Stimulated activated CD8-positive, alpha-beta memory T cell treated with anti-CD3 and anti-CD28 coated beads, Interleukin-15, amount 100 ng/mL, for 4 hours (primary cell): ENCODE measurements around the gene TMC5.

Source experiments
- DNase-seq, 2 donors: peaks; one replicate each; pipeline ENCODE4 v3.0.0-alpha.2; 2020; ENCODE audit warnings: low read depth in 2 of 2

Gene TMC5

GRCh38 chr16:19506965-19507364 lies 89.3 kb downstream of the TMC5 start:
- no peak for DNase-seq

- DNase-seq: no peak
Observed at GRCh38 chr16:19507867-19508266, 90.2 kb downstream of the TMC5 start.

DNA sequence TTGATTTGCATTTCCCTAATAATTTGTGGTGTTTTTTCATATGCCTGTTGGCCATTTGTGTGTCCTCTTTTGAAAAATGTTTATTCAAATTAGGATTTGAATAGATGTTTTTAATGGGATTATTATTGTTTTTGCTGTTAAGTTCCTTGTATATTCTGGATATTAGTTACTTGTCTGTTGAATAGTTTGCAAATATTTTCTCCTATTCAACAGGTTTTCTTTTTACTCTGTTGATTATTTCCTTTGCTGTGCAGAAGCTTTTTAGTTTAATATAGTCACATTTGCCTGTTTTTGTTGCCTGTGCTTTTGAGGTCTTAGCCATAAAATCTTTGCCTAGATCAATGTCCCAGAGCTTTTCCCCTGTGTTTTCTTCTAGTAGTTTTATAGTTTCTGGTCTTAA lies 94.6 kb downstream of the TMC5 start:
- DNase-seq: no peak

- no peak for DNase-seq
Observed at GRCh38 chr16:19513377-19514053, 95.8 kb downstream of the TMC5 start.

DNA sequence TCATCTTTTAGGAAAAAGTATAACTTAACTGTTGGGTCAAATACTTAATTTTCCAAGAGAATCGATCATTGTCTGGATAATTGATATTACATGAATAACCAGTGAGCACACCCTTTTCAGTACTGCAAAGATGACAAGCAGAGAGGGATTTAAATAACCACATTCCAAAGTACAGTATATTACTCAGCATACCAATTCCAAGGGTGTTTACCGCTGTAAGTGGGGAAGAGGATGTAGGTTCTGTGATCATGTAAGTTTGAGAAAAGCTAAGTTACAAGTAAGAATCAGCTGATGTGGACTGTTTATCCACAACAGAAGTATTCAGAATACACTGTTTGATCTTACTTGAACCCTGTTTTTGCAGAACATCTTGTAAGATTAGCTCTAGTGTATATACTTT lies 98.1 kb downstream of the TMC5 start:
- no peak for DNase-seq

GRCh38 chr16:19517424-19518089 lies 99.9 kb downstream of the TMC5 start:
- DNase-seq: no peak

DNA sequence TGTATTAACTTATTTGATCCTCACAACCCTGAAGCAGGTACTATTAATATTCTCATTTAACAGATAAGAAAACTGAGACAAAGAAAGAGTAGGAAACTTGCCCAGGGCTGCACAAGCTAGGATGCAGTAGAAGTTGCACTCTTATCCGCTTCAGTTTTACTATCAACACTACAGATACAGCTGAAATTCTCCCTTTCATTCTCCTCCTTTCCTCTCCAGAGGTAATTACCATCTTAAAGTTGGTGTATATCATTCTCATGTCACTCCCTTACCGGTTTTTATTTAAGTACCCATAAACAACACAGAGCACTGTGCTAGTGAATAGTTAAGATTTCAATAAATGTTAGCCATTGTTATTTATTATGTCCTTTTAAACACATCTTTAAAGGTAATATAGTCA lies 100.7 kb downstream of the TMC5 start:
- DNase-seq: no peak

DNA sequence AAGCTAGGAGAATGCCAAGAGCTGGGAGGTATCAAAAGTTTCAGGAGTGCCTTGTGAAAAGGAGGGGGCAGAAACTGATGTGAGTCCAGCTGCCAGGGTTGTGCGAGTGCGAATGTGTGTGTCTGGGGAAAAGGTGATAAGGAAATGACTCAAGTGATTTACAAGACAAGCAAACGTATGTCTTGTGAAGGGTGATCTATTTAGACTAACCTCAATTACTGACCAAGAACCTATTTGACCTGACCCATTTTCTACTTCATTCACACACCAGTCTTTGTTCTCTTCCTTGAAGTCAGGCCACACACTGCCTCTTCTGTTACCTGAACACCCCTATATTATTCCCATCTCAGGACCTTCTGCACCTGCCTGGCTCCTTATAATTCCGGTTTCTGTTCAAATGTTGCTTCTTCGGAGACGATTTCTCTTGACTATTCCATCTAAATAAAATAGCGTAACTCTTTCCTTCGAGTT lies 103.2 kb downstream of the TMC5 start:
- DNase-seq: no peak

DNA sequence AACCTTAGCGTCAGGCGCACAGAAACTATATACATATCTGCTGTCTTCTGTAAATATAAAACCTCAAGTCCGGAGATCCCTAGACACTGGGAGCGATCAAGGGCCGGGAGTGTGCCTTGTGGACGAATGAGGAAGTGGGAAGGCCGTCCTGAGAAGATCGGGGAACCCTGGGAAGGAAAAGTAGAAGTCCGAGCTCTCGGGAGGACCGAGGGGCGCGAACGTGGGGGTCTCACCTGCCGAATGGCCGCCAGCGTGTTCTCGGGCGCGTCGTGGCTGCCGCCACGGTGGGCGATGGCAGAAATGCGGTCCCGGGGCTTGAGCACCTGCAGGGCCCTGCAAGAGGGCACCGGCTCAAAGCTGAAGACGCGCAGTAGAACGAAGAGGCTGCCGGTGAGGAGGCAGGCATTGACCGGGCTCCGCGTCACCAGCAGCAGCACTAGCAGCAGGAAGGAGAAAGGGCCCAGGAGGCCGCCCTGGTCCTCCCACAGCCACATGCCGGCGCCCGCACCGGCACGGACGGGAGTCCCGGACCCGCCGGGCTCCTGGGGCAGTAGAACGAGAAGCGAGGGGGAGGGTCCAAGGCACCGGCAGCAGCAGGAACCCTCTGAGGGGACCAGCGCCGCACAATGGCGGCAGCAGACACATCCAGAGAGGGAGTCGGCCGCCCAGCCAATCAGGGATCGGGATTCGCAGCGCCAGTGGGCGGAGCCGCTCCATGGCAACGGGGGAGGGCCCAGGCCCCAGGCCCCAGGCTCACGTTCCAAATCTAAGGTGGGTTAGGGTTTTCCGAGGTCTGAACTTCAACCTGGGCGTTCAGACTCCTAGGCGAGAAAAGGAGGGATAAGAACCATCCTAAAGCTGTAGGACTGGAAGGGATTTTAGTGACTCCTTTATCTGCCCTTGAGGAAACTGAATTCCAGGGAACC lies 104.1 kb downstream of the TMC5 start, which contains the start of gene GDE1:
Gene GDE1 (minus strand): TSS at position 628 of the 926 bp plus-strand sequence. CDS start 134 bp downstream, at position 494.
- peak; percentile 84 to 90 for DNase-seq

- DNase-seq: no peak
Observed at GRCh38 chr16:19522397-19522732, 104.7 kb downstream of the TMC5 start.

DNA sequence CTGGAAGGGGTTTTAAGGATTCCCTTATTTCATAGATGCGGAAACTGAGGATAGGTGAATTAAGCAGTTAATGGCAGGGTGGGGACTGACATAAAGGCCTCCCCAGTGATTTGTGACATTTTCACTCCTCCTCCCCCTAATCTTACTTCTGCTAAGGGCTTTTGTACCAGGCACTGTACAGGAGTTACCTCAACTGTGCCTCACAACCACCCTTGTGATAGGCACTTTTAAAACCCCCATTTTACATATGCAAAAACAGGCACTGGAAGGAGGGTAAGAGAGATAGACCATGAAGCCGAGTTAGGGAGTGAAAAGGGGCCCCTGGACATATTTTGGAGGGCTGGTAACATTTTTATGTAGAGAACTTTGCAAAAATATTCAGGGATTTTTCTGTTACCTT lies 105.1 kb downstream of the TMC5 start:
- no peak for DNase-seq

DNA sequence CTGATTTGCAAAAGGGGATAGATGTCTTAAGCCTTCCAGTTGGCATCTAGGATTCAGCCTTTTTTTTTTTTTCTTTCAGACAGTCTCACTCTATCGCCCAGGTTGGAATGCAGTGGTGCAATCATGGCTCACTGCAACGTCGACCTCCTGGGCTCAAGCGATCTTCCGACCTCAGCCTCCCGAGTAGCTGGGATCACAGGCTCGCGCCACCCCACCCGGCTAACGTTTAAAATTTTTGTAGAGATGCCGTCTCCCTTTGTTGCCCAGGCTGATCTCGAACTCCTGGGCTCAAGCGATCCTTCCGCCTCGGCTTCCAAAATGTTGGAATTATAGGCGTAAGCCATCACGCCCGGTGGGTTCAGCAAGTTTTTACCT lies 105.5 kb downstream of the TMC5 start:
- no peak for DNase-seq

- DNase-seq: peak; percentile 88 to 89
Observed at GRCh38 chr16:19523559-19524355, 106.1 kb downstream of the TMC5 start, which contains the start of gene CCP110. CCP110 (plus strand) TSS chr16:19523942; CDS start chr16:19527882, 3,940 bp downstream.

DNA sequence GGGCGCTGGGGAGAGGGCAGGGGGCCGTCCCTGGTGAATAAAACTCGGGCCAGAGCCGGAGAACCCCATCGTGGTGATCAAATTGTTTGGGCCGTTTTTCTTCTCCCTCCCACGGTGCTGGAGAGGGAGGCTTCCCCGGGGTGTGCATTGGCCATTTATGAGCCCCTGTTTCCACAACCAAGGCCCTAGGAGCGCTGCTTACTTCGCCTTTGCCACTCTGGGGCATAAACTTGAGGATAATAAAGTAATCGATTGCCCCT lies 106.6 kb downstream of the TMC5 start:
- no peak for DNase-seq

DNA sequence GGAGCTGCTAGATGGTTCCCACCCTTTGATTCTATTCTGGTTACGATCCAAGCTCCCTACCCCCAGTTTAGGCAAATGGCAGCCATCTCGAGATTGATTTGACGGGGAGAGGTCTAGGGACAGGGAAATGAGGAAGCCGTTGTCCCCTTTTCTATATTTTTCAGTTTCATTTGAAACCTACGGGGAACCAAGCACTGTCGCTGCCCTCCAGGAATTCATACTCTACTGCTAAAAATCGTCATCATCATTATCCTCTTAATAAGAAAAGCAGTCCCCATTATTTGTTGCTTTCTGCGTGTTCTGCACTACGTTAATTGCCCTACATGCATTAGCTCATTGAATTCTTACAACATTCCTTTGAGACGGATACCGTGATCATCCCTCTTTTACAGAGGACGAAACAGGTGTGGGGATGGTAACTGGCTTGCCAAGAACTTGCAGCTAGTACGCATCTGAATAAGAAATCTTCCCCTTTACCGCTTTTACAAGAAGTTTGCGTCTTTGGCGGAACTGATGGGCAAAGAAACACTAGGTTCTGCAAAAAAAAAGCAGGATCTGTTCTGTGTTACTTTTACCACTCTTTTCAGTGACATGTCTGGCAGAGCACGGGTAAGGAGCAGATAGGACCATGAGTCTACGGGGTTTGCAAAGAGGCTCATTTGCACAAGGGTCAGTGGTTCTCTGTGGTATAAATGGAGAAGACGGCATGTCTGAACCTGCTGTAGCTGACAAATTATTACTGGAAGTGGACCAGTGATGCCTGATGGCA lies 107.1 kb downstream of the TMC5 start:
- no peak for DNase-seq

DNA sequence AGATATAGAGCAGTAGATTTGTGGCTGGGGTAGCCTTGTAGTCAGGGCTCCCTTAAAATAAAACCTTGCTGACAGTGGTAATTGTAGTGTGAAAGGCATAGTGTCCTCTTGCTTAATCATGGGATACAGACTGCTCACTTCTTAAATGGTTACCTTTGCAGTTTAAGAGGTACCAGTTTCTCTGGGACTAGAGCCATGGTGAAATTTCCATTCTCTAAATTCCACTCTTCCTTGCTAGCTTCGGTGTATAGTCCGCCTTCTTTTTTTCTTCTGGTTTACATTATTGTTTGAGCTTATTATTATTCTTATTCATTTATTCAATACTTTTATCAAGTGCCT lies 107.7 kb downstream of the TMC5 start:
- DNase-seq: no peak

GRCh38 chr16:19527161-19527560 lies 109.5 kb downstream of the TMC5 start:
- DNase-seq: no peak

GRCh38 chr16:19528666-19529065 lies 111.0 kb downstream of the TMC5 start:
- DNase-seq: no peak

GRCh38 chr16:19532601-19533000 lies 114.9 kb downstream of the TMC5 start:
- no peak for DNase-seq

DNA sequence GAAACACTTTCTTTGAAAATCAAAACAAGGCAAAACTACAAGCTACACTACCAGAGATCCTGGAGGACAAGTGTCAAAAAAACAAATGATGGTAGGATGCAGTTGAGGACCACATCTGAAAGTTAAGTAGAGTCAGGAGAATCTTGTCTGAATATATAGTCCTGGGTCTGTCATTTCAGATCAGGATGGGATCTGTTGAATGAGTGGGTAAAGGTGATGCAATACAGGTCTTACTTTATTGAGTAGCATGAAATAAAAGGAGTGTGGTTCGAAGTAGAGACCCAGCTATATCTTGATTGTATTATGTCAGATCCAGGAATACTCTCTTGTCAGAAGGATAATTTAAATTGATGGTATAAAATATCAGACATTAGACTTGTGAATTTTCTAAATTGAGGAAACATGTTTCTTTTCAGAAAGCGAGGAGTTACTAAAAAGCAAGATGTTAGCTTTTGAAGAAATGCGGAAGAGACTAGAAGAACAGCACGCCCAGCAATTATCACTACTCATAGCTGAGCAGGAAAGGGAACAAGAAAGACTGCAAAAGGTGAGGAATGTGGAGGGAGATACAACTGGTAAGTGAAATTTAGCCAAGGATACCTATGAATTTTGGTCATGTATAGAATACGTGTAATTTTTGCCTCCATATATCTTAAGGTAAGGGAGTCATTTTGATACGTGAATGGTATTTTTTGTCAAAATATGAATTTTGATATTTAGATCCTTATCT lies 122.7 kb downstream of the TMC5 start:
- no peak for DNase-seq
